ENCODE data around the gene KDELR3.
A peak's percentile ranks its signal among the peaks of the same experiment; 100 is the strongest.

The KDELR3 gene

DNA sequence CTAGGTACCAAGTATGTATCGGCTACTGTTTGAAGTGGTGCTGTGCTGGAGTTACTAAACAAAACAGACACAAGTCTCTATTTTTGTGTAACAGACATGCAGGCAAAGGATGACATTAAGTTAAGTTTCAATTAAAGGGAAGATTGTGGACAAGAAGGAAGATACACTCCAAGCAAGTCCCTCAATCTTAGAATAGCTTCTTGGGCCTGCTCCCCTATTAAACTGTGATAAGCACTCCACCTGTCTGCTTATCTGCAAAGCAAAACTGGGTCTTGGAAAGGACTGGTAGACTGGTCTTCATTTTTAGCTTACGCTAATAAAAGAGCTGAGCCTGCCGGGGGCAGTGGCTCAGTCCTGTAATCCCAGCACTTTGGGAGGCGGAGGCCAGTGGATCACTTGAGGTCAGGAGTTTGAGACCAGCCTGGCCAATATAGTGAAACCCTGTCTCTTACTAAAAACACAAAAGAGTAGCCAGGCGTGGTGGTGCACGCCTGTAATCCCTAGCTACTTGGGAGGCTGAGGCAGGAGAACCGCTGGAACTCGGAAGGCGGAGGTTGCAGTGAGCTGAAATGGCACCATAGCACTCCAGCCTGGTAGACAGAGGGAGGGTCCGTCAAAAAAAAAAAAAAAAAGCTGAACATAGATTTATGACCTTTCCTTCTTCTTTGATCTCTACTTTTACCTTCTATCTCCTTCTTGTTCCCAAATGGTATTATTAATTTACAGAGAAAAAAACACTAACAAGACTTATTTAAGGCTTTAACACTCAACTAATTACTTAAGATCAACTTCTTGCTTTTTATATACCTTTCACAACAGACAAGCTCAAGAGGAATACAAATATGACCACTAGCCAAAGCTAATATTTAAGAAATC, 34.1 kb downstream of the KDELR3 start:
- Histone ChIP-seq H3K36me3 (ENCODE audit: control insufficient read depth, insufficient read depth, low read length) (peaks cover 73% of the 10 kb centered on the region), H3K4me1 (ENCODE audit: control insufficient read depth, insufficient read depth, low read length, poor library complexity, severe bottlenecking) (no peaks in the 10 kb centered on the region), H3K9me3 (ENCODE audit: control insufficient read depth, low read length) (no peaks in the 10 kb centered on the region), H3K4me3 (ENCODE audit: extremely low read depth, insufficient read depth, low read length, poor library complexity, severe bottlenecking) (no peak overlapping the region), H3K27ac (ENCODE audit: low read depth, low read length, severe bottlenecking) (no peak overlapping the region)
- 87 to 99% methylated on average over 7 to 8 of the region's 10 CpGs for WGBS, 2 experiments (ENCODE audit: insufficient coverage in 2 of 2)

DNA sequence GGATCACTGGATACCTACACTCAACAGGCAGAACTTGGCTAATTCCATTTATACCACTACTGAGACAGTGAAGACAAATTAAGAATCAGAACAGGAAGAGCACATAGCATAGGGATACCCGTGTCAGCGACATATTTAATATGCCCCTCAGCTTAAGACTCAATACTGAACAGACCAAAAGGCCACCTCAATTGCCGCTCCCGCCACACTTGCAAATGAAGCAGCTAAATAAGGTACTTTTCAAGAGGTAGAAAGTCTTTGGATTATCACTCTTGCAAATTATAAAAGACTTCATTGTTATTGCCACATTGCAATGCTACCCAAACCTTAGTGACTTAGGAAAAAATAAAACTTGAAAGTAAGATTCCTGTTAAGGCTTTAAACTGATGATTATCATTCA, 35.1 kb downstream of the KDELR3 start:
- peak overlapping the region; percentile 90 for H3K4me3 ChIP-seq (ENCODE audit: extremely low read depth, insufficient read depth, low read length, poor library complexity, severe bottlenecking)
- H3K36me3 ChIP-seq (ENCODE audit: control insufficient read depth, insufficient read depth, low read length): peaks cover 63% of the 10 kb centered on the region
- no peaks in the 10 kb centered on the region for H3K9me3 ChIP-seq (ENCODE audit: control insufficient read depth, low read length)
- H3K4me1 ChIP-seq (ENCODE audit: control insufficient read depth, insufficient read depth, low read length, poor library complexity, severe bottlenecking): no peaks in the 10 kb centered on the region
- WGBS, 2 experiments (ENCODE audit: insufficient coverage in 2 of 2): 80 to 100% methylated on average over 2 of the region's 4 CpGs
- H3K27ac ChIP-seq (ENCODE audit: low read depth, low read length, severe bottlenecking): no peak overlapping the region

GRCh38 chr22:38504731-38505540, 37.0 kb downstream of the KDELR3 start:
- Histone ChIP-seq H3K36me3 (ENCODE audit: control insufficient read depth, insufficient read depth, low read length) (peaks cover 44% of the 10 kb centered on the region), H3K4me1 (ENCODE audit: control insufficient read depth, insufficient read depth, low read length, poor library complexity, severe bottlenecking) (no peaks in the 10 kb centered on the region)
- WGBS, 2 experiments (ENCODE audit: insufficient coverage in 2 of 2): 1% methylated on average over 21 to 25 of the region's 35 CpGs

DNA sequence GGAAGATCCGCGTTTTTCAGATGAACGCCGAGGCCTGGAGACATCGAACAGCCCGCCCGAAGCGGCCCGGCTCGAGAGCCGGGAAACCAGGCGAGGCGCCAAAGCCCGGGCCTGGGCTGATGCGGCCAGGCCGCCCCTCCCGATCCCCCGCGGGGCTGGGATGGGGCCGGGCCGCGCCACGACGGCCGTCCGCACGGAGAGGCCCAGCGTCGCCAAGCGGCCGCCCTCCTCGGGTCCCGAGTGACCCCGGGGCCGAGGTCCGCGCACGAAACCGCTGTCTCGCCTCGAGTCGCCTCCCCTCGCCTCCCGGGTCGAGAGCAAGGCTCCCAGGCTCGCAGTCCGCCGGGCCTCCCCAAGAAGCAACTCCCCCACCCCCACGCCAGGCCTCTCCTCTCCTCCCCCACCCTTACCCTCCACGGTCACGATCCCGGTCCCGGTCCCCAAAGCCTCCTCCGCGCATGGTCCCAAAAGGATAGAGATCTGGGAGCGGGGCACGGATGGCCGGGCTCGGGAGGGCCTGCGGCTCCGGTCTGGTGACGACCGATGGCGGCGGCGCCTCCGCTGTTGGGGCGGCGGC, 37.7 kb downstream of the KDELR3 start:
- Histone ChIP-seq H3K4me3 (ENCODE audit: extremely low read depth, insufficient read depth, low read length, poor library complexity, severe bottlenecking) (peak overlapping the region; percentile 90), H3K36me3 (ENCODE audit: control insufficient read depth, insufficient read depth, low read length) (peaks cover 37% of the 10 kb centered on the region), H3K4me1 (ENCODE audit: control insufficient read depth, insufficient read depth, low read length, poor library complexity, severe bottlenecking) (no peaks in the 10 kb centered on the region), H3K9me3 (ENCODE audit: control insufficient read depth, low read length) (no peaks in the 10 kb centered on the region), H3K27ac (ENCODE audit: low read depth, low read length, severe bottlenecking) (peak overlapping the region; percentile 99)
- WGBS, 2 experiments (ENCODE audit: insufficient coverage in 2 of 2): 0% methylated on average over 56 to 58 of the region's 69 CpGs

More at GRCh38 chr22:38504731-38505540, 37.0 kb downstream of the KDELR3 start:
- Histone ChIP-seq H3K27ac (ENCODE audit: low read depth, low read length, severe bottlenecking) (peak overlapping the region; percentile 99), H3K4me3 (ENCODE audit: extremely low read depth, insufficient read depth, low read length, poor library complexity, severe bottlenecking) (peak overlapping the region; percentile 90), H3K9me3 (ENCODE audit: control insufficient read depth, low read length) (no peaks in the 10 kb centered on the region)

DNA sequence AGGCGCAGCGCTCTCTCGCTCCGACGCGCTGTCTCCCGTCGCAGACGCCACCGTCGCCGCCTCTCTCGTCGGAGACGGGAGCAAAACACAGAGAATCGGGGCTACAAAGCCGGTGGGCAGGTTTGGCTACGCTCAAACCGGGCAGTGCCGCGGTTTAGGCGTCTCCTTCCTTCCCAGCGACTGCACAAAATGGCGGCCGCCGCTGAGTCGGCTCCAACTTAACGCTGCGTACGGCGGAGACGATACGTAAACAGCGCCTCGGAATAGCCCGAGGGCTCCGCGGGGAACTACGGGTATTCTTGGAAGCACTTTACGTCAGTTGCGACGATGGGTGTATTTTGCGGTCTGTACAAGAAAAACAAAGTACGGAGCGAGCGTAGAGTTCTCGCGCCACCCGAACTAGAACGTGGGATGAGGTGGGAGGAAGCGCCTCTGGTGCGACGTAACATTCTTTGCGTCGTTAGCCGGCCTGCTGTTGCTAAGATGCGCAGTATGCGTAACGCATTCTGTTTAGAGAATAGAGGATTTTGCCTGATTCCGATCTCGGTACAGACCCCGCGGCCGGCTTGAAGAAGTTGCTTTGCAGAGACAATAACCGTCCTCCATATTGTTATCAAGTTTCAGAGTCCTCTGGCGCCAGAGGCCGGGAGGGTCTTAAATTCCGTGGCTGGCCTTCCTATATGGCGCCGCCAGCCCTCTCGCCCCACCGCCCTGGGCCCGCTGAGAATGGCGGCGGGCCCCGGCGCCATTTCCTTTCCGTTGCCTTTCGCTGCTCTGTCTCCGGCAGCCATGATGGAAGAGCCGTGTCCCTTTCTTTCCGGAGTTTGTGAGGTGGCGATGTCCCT, 38.4 kb downstream of the KDELR3 start, which contains the start of gene DDX17:
DDX17 (minus strand) TSS at position 194 of the 845 bp plus-strand sequence.
- peaks cover 30% of the 10 kb centered on the region for H3K36me3 ChIP-seq (ENCODE audit: control insufficient read depth, insufficient read depth, low read length)
- no peaks in the 10 kb centered on the region for H3K9me3 ChIP-seq (ENCODE audit: control insufficient read depth, low read length)
- 3 to 5% methylated on average over 64 to 80 of the region's 83 CpGs for WGBS, 2 experiments (ENCODE audit: insufficient coverage in 2 of 2)
- H3K4me1 ChIP-seq (ENCODE audit: control insufficient read depth, insufficient read depth, low read length, poor library complexity, severe bottlenecking): no peaks in the 10 kb centered on the region
- peak within 1 kb of the TSS; percentile 99 for H3K27ac ChIP-seq (ENCODE audit: low read depth, low read length, severe bottlenecking)
- peak within 1 kb of the TSS; percentile 90 for H3K4me3 ChIP-seq (ENCODE audit: extremely low read depth, insufficient read depth, low read length, poor library complexity, severe bottlenecking)

- Histone ChIP-seq H3K9me3 (ENCODE audit: control insufficient read depth, low read length) (no peaks in the 10 kb centered on the region), H3K4me3 (ENCODE audit: extremely low read depth, insufficient read depth, low read length, poor library complexity, severe bottlenecking) (no peak overlapping the region), H3K27ac (ENCODE audit: low read depth, low read length, severe bottlenecking) (no peak overlapping the region), H3K4me1 (ENCODE audit: control insufficient read depth, insufficient read depth, low read length, poor library complexity, severe bottlenecking) (no peaks in the 10 kb centered on the region), H3K36me3 (ENCODE audit: control insufficient read depth, insufficient read depth, low read length) (no peaks in the 10 kb centered on the region)
- 100% methylated on average over 2 to 3 of the region's 5 CpGs for WGBS, 2 experiments (ENCODE audit: insufficient coverage in 2 of 2)
These were observed 42.6 kb downstream of the KDELR3 start for GRCh38 chr22:38510416-38510970.

DNA sequence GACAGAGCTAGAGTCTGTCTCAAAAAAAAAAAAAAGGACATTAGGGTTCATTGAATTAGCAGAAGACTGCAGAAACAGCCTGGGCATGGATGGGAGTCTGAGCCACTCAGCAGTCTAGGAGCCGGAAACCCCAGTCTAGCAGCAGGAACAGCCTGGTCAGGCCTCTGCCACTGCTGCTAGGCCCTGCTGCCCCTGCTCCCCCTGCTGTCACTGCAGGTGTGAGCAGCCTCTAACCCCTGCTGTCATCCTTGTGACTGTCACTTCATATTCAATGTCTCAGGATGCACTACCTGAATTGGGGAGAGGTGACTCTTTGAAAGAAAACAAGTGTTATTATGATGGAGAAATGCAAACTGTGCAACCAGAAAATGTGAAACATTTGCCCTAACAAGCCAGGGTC, 45.2 kb downstream of the KDELR3 start:
- H3K27ac ChIP-seq (ENCODE audit: low read depth, low read length, severe bottlenecking): no peak overlapping the region
- 82 to 86% methylated on average over 1 of the region's 1 CpG for WGBS, 2 experiments (ENCODE audit: insufficient coverage in 2 of 2)
- no peaks in the 10 kb centered on the region for H3K9me3 ChIP-seq (ENCODE audit: control insufficient read depth, low read length)
- no peaks in the 10 kb centered on the region for H3K4me1 ChIP-seq (ENCODE audit: control insufficient read depth, insufficient read depth, low read length, poor library complexity, severe bottlenecking)
- H3K4me3 ChIP-seq (ENCODE audit: extremely low read depth, insufficient read depth, low read length, poor library complexity, severe bottlenecking): no peak overlapping the region
- no peaks in the 10 kb centered on the region for H3K36me3 ChIP-seq (ENCODE audit: control insufficient read depth, insufficient read depth, low read length)

DNA sequence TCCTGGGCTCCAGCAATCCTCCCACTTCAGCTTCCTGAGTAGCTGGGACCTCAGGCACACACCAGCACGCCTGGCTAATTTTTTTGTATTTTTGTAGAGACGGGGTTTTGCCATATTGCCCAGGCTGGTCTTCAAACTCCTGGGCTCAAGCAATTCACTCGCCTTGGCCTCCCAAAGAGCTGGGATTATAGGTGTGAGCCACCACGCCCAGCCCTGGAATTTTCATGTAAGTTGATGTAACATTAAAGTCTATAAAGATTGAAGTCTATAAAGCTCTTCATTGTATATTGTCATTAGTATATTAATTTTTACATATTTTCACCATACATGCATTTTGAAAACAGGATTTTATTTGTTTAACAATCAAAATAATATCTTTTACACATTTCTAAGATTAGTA, 50.7 kb downstream of the KDELR3 start:
- Histone ChIP-seq H3K27ac (ENCODE audit: low read depth, low read length, severe bottlenecking) (no peak overlapping the region), H3K4me1 (ENCODE audit: control insufficient read depth, insufficient read depth, low read length, poor library complexity, severe bottlenecking) (no peaks in the 10 kb centered on the region), H3K4me3 (ENCODE audit: extremely low read depth, insufficient read depth, low read length, poor library complexity, severe bottlenecking) (no peak overlapping the region), H3K36me3 (ENCODE audit: control insufficient read depth, insufficient read depth, low read length) (no peaks in the 10 kb centered on the region), H3K9me3 (ENCODE audit: control insufficient read depth, low read length) (no peaks in the 10 kb centered on the region)
- 87 to 93% methylated on average over 2 of the region's 4 CpGs for WGBS, 2 experiments (ENCODE audit: insufficient coverage in 2 of 2)

DNA sequence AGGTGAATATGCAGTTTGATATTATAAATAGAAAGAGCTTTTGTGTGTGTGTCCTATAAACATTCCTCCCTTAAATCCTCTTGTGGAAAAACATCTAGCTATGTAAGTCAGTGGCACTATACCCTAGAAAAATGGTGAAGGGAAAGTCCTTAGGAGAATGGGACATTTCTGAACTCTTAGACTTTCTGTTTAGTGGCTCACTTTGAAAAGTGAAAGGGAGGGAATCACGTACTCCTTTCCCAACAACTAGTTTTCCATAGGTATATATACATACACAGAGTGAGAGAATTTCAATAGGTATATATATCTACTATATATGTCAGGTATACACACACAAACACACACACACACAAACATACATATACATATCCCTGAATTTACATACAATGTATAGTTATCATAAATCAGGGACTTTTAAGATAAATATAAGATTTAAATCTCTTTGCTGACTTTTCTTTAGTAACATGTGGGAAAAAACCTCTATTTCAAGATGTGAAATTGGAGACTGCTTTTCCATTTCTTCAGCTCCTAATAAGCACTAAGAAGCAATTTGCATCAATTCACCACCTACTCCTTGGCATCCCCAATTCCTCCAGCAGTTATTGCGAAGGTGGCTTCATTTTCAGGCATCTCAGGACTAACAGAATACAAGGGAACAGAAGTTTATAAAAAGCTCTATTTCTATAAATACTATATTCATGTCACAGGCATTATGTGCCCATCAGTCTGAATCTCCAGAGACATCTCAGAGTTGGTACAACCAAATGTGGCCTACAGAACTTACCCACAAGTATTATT, 51.8 kb downstream of the KDELR3 start:
- no peaks in the 10 kb centered on the region for H3K36me3 ChIP-seq (ENCODE audit: control insufficient read depth, insufficient read depth, low read length)
- H3K9me3 ChIP-seq (ENCODE audit: control insufficient read depth, low read length): no peaks in the 10 kb centered on the region
- no peak overlapping the region for H3K4me3 ChIP-seq (ENCODE audit: extremely low read depth, insufficient read depth, low read length, poor library complexity, severe bottlenecking)
- H3K4me1 ChIP-seq (ENCODE audit: control insufficient read depth, insufficient read depth, low read length, poor library complexity, severe bottlenecking): no peaks in the 10 kb centered on the region
- H3K27ac ChIP-seq (ENCODE audit: low read depth, low read length, severe bottlenecking): no peak overlapping the region
- WGBS, 2 experiments (ENCODE audit: insufficient coverage in 2 of 2): 100% methylated on average over 1 of the region's 2 CpGs; no CpG with 5 or more reads in 1 of the 2 experiments
